Measurements from ENCODE around the gene FAM181A. TPM values are rescaled to one million over a fixed set of nuclear protein-coding genes. Genes with fewer than 3 reads are reported as not detected.

The FAM181A gene
- total and polyA plus RNA-seq, 10 of the 15 experiments (the other 5 are each of a cell fraction or from before 2014, with no cell fraction given) = not detected

- ChIA-PET SMC1A (ENCODE audit: uncharacterized antibody, unreplicated experiment) (interaction anchor here (1.5 to 20.2 kb wide), 7 partner anchors 10 to 32 kb away, joined by 4 to 409 read pairs (median 25); partner anchors contain the start of gene CCDC197), CTCF (interaction anchor here (1.0 to 20.8 kb wide), 10 partner anchors 11 to 165 kb away, joined by 3 to 399 read pairs (median 30); partner anchors contain the start of gene CCDC197), POLR2A (interaction anchor here (0.9 to 6.4 kb wide), 5 partner anchors 9 to 32 kb away, joined by 3 to 128 read pairs (median 11); partner anchors contain the start of gene CCDC197), RAD21 (ENCODE audit: unreplicated experiment) (interaction anchor here (1.0 to 16.9 kb wide), 10 partner anchors 8 to 40 kb away, joined by 4 to 324 read pairs (median 8); partner anchors contain the start of gene CCDC197)
- BruUV-seq (replicated peaks) = no TSS peak
- DNase-seq (ENCODE audit: low read depth, low spot score) (no peak), ATAC-seq (no peak), FAIRE-seq (no peak)
- 22% methylated on average over 3 of the region's 3 CpGs for WGBS (ENCODE audit: insufficient coverage, insufficient replicate concordance, low lambda C conversion rate, missing lambda C conversion rate)
- in situ Hi-C loops (cut with MboI) = loop anchor here (10.0 to 25.0 kb wide), 3 partner anchors 1209 to 1691 kb away; partner anchors contain the start of gene SYNE3
- Histone ChIP-seq H3K4me1 (ENCODE audit: control insufficient read depth, insufficient read depth, low read length) (peaks cover 92% of the 10 kb centered on the region), H3K27ac (ENCODE audit: control insufficient read depth, insufficient read depth) (peak overlapping the region; percentile 85), H3K36me3 (ENCODE audit: control insufficient read depth in 2 of 2, insufficient read depth in 2 of 2, low read length in 1 of 2) (no peaks in the 10 kb centered on the region), H2AFZ (ENCODE audit: control insufficient read depth, low read depth, low read length) (no peak overlapping the region), H4K20me1 (ENCODE audit: control insufficient read depth, insufficient read depth) (no peaks in the 10 kb centered on the region), H3K79me2 (ENCODE audit: control insufficient read depth, insufficient read depth, low read length) (no peaks in the 10 kb centered on the region), H3K9ac (ENCODE audit: control insufficient read depth, insufficient read depth, low read length) (peak overlapping the region; percentile 61), H3K4me3 (no peak overlapping the region), H3K9me3 (replicated peaks; ENCODE audit: control insufficient read depth, insufficient read depth, low read length) (no peaks in the 10 kb centered on the region), H3K27me3 (replicated peaks in 1 of 2; ENCODE audit: control insufficient read depth in 2 of 2, insufficient read depth in 2 of 2, low read length in 1 of 2) (no peaks in the 10 kb centered on the region), H3K4me2 (ENCODE audit: control insufficient read depth, insufficient read depth) (peak overlapping the region; percentile 91)
- TF ChIP-seq RCOR1 (conservative IDR thresholded peaks at IDR 0.05; ENCODE audit: low read depth, low read length) (0 out of 2 replicates have a peak, but pooled peaks have one; percentile 10), ZBTB4 (CRISPR knock-in tag; IDR thresholded peaks at IDR 0.05) (0 out of 2 replicates have a peak, but pooled peaks have one; percentile 18), POLR2A (IDR thresholded peaks at IDR 0.05; ENCODE audit: low read depth, low read length) (no peak), PKNOX1 (IDR thresholded peaks at IDR 0.05) (peak; percentile 82)
- intact Hi-C loops (cut with micrococcal nuclease; ENCODE audit: unreplicated experiment) = loop anchor here (1.0 to 2.0 kb wide), 4 partner anchors 12 to 32 kb away; no protein-coding TSS in a partner anchor
Measured at GRCh38 chr14:93971635-93972027, 44.5 kb downstream of the FAM181A start.
